ENCODE data around the gene ERG28. TPM values are rescaled to one million over a fixed set of nuclear protein-coding genes. Genes with fewer than 3 reads are reported as not detected.

Gene ERG28
- total and polyA plus RNA-seq, 2 donors (not counting 1 experiment from before 2014, with no cell fraction given) = 13.5 to 43.9 TPM

GRCh38 chr14:75626396-75626795 lies 34.3 kb downstream of the ERG28 start:
- Histone ChIP-seq H3K4me2 (ENCODE audit: extremely low read depth, insufficient read depth, low read length) (no peak overlapping the region), H3K27me3 (ENCODE audit: control insufficient read depth, insufficient read depth, low read length) (no peaks in the 10 kb centered on the region), H3K27ac (ENCODE audit: insufficient read depth, low read length) (no peak overlapping the region), H4K20me1 (ENCODE audit: control insufficient read depth, extremely low read depth, insufficient read depth, low read length) (no peaks in the 10 kb centered on the region), H3K9me3 (ENCODE audit: control insufficient read depth, insufficient read depth, low read depth, low read length) (no peaks in the 10 kb centered on the region), H3K4me3 (replicated peaks in 1 of 4; ENCODE audit: control extremely low read depth in 1 of 4, insufficient read depth in 1 of 4, low read depth in 3 of 4, low read length in 4 of 4) (no peak overlapping the region), H3K9ac (ENCODE audit: insufficient read depth, low read length) (no peak overlapping the region), H3K36me3 (ENCODE audit: control insufficient read depth, insufficient read depth, low read length) (no peaks in the 10 kb centered on the region), H3K4me1 (ENCODE audit: control insufficient read depth, extremely low read depth, insufficient read depth, low read length) (no peaks in the 10 kb centered on the region), H2AFZ (ENCODE audit: low read length) (no peak overlapping the region), H3K79me2 (ENCODE audit: control insufficient read depth, insufficient read depth, low read length) (no peaks in the 10 kb centered on the region)
- no peak for DNase-seq (ENCODE audit: low read depth in 2 of 2)
- TF ChIP-seq CTCF (conservative IDR thresholded peaks at IDR 0.05 in 1 of 2, IDR thresholded peaks at IDR 0.05 in 1 of 2; ENCODE audit: low read depth in 1 of 2, low read length in 2 of 2) (no peak), EZH2 (IDR thresholded peaks at IDR 0.05; ENCODE audit: low read length, missing control alignments) (no peak)

DNA sequence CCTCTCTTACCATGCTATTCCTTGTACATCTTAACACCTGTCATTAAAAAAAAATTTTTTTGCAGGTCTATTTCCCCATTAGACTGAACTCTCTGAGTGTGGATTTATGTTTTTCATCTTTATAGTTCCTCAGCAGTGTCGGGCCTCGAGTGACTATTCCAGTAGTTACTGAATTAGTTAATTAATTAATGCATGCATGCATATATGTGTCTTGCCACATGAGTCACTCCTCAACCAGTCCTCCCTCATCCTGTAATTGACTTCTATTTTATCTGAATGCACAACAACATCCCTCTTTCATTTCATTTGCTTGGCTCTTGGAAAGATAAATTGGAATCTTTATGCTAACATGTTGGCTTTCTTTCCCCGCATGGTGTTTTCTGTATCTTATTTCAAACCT lies 35.6 kb downstream of the ERG28 start:
- no peak for DNase-seq (ENCODE audit: low read depth in 2 of 2)
- no peak overlapping the region for H3K4me2 ChIP-seq (ENCODE audit: extremely low read depth, insufficient read depth, low read length)
- no peak for TF ChIP-seq CTCF (conservative IDR thresholded peaks at IDR 0.05 in 1 of 2, IDR thresholded peaks at IDR 0.05 in 1 of 2; ENCODE audit: low read depth in 1 of 2, low read length in 2 of 2)
- no peak for TF ChIP-seq EZH2 (IDR thresholded peaks at IDR 0.05; ENCODE audit: low read length, missing control alignments)
- H4K20me1 ChIP-seq (ENCODE audit: control insufficient read depth, extremely low read depth, insufficient read depth, low read length) = no peaks in the 10 kb centered on the region
- H3K27me3 ChIP-seq (ENCODE audit: control insufficient read depth, insufficient read depth, low read length) = no peaks in the 10 kb centered on the region
- no peaks in the 10 kb centered on the region for H3K79me2 ChIP-seq (ENCODE audit: control insufficient read depth, insufficient read depth, low read length)
- no peak overlapping the region for H3K9ac ChIP-seq (ENCODE audit: insufficient read depth, low read length)
- H3K4me3 ChIP-seq (replicated peaks in 1 of 4; ENCODE audit: control extremely low read depth in 1 of 4, insufficient read depth in 1 of 4, low read depth in 3 of 4, low read length in 4 of 4) = no peak overlapping the region
- no peak overlapping the region for H2AFZ ChIP-seq (ENCODE audit: low read length)
- no peaks in the 10 kb centered on the region for H3K4me1 ChIP-seq (ENCODE audit: control insufficient read depth, extremely low read depth, insufficient read depth, low read length)
- no peaks in the 10 kb centered on the region for H3K9me3 ChIP-seq (ENCODE audit: control insufficient read depth, insufficient read depth, low read depth, low read length)
- H3K36me3 ChIP-seq (ENCODE audit: control insufficient read depth, insufficient read depth, low read length) = no peaks in the 10 kb centered on the region
- H3K27ac ChIP-seq (ENCODE audit: insufficient read depth, low read length) = no peak overlapping the region

DNA sequence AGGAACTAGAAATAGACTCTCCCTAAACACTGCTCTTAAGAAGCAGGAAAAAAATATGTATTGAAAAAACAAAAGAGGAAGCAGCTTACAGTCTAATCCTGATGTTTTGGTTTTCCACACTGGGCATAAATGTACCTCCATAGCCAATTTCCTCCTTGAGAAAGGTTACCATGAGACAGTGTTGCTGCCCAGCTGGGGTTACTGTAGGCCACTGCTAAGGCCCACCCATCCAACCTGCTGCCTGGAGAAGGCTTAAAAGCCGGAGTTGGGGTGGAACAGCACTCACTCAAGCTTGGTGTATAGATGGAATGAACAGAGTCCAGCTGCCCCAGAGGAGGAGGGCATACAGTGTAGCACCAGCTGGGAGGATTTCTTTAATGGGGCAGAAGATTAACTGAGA lies 41.1 kb downstream of the ERG28 start:
- Histone ChIP-seq H2AFZ (ENCODE audit: low read length) (no peak overlapping the region), H3K79me2 (ENCODE audit: control insufficient read depth, insufficient read depth, low read length) (no peaks in the 10 kb centered on the region), H3K27me3 (ENCODE audit: control insufficient read depth, insufficient read depth, low read length) (no peaks in the 10 kb centered on the region), H3K4me2 (ENCODE audit: extremely low read depth, insufficient read depth, low read length) (no peak overlapping the region), H3K9me3 (ENCODE audit: control insufficient read depth, insufficient read depth, low read depth, low read length) (no peaks in the 10 kb centered on the region), H3K4me1 (ENCODE audit: control insufficient read depth, extremely low read depth, insufficient read depth, low read length) (no peaks in the 10 kb centered on the region), H3K9ac (ENCODE audit: insufficient read depth, low read length) (no peak overlapping the region), H4K20me1 (ENCODE audit: control insufficient read depth, extremely low read depth, insufficient read depth, low read length) (no peaks in the 10 kb centered on the region), H3K4me3 (replicated peaks in 1 of 4; ENCODE audit: control extremely low read depth in 1 of 4, insufficient read depth in 1 of 4, low read depth in 3 of 4, low read length in 4 of 4) (no peak overlapping the region), H3K36me3 (ENCODE audit: control insufficient read depth, insufficient read depth, low read length) (no peaks in the 10 kb centered on the region), H3K27ac (ENCODE audit: insufficient read depth, low read length) (no peak overlapping the region)
- DNase-seq (ENCODE audit: low read depth in 2 of 2) = no peak
- no peak for TF ChIP-seq CTCF (conservative IDR thresholded peaks at IDR 0.05 in 1 of 2, IDR thresholded peaks at IDR 0.05 in 1 of 2; ENCODE audit: low read depth in 1 of 2, low read length in 2 of 2)
- TF ChIP-seq EZH2 (IDR thresholded peaks at IDR 0.05; ENCODE audit: low read length, missing control alignments) = no peak

Data from fibroblast of lung (primary cell).